WTC11 (cell line): Measurements from ENCODE around the gene UCK2.

ENCODE experiments used
- ATF2 ChIP-seq: sonication (generic); formaldehyde crosslinking; IDR thresholded peaks from 2 replicates; pipeline ENCODE4 v1.8.1; 2022; ENCODE audit warnings: low read depth, missing genetic modification reagents, borderline replicate concordance
- CTCF ChIP-seq: fragments of 200-600 bp; IDR thresholded peaks from 2 replicates; pipeline ENCODE4 v1.8.0; 2022; ENCODE audit warnings: antibody characterized with exemption
- E2F1 ChIP-seq: sonication (generic); formaldehyde crosslinking; IDR thresholded peaks from 2 replicates; pipeline ENCODE4 v1.8.0; 2022; ENCODE audit warnings: mild to moderate bottlenecking, missing genetic modification reagents
- IRF2 ChIP-seq: sonication (generic); formaldehyde crosslinking; IDR thresholded peaks from 2 replicates; pipeline ENCODE4 v1.8.0; 2022; ENCODE audit warnings: low read depth, missing genetic modification reagents, borderline replicate concordance
- JUN ChIP-seq: sonication (generic); formaldehyde crosslinking; IDR thresholded peaks from 2 replicates; pipeline ENCODE4 v1.8.0; 2023; ENCODE audit warnings: mild to moderate bottlenecking, missing genetic modification reagents
- SP1 ChIP-seq: sonication (generic); formaldehyde crosslinking; conservative IDR thresholded peaks from 2 replicates; pipeline ENCODE4 v1.8.1; 2022; ENCODE audit warnings: missing genetic modification reagents
- ZNF121 ChIP-seq: sonication (generic); formaldehyde crosslinking; IDR thresholded peaks from 2 replicates; pipeline ENCODE4 v1.8.0; 2023; ENCODE audit warnings: missing genetic modification reagents
- ZNF232 ChIP-seq: sonication (generic); formaldehyde crosslinking; IDR thresholded peaks from 2 replicates; pipeline ENCODE4 v1.8.0; 2022; ENCODE audit warnings: mild to moderate bottlenecking, missing genetic modification reagents

- TF ChIP-seq CTCF (no peak), E2F1 (CRISPR knock-in tag) (no peak), ZNF232 (CRISPR knock-in tag) (no peak), SP1 (no peak), ZNF121 (no peak), JUN (no peak), ATF2 (CRISPR knock-in tag) (no peak), IRF2 (CRISPR knock-in tag) (no peak)
Observed at GRCh38 chr1:165799387-165799786, 28.0 kb upstream of the UCK2 start.
